ENCODE measurements around the gene TRAF3. TPM values are rescaled to one million over a fixed set of nuclear protein-coding genes. Genes with fewer than 3 reads are reported as not detected.
"Not testable (repeated sequence)": the region's sequence is repeated elsewhere in the genome, so short reads cannot be mapped to it uniquely, and the experiment has no call there.

TRAF3 gene
- total RNA-seq, 1 donor from 2014 or later, result 26.3 TPM

DNA sequence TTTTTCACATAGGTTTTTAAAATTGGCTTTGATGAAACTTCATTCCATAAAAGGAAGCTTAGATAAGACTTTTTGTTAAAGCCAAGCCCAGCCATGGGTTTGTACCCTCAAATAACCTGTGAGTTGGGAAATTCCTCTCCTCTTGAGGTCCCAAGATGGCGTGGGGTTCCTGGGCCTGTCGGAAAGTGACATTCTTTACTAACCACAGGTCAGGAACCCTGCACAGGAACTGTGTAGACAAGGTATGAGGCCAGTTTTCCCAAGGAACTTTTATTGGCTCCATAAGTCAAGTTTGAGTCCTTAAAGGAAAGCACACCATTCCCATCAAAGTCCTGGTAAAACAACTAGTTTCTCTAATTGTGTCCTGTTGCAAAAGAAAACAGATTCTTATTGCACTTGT lies 80.2 kb downstream of the TRAF3 start:
- Mint-ChIP-seq H3K27ac (no peak overlapping the region), H3K9me3 (ENCODE audit: low read depth) (peaks cover 26% of the 10 kb centered on the region), H3K36me3 (ENCODE audit: insufficient read depth) (peaks cover 40% of the 10 kb centered on the region), H3K27me3 (no peaks in the 10 kb centered on the region), H3K4me3 (ENCODE audit: low read depth) (no peak overlapping the region), H3K4me1 (ENCODE audit: low read depth) (no peaks in the 10 kb centered on the region)
- DNase-seq (ENCODE audit: low spot score, unreplicated experiment), result no peak
- TF ChIP-seq, protein P1, sequence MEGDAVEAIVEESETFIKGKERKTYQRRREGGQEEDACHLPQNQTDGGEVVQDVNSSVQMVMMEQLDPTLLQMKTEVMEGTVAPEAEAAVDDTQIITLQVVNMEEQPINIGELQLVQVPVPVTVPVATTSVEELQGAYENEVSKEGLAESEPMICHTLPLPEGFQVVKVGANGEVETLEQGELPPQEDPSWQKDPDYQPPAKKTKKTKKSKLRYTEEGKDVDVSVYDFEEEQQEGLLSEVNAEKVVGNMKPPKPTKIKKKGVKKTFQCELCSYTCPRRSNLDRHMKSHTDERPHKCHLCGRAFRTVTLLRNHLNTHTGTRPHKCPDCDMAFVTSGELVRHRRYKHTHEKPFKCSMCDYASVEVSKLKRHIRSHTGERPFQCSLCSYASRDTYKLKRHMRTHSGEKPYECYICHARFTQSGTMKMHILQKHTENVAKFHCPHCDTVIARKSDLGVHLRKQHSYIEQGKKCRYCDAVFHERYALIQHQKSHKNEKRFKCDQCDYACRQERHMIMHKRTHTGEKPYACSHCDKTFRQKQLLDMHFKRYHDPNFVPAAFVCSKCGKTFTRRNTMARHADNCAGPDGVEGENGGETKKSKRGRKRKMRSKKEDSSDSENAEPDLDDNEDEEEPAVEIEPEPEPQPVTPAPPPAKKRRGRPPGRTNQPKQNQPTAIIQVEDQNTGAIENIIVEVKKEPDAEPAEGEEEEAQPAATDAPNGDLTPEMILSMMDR (IDR thresholded peaks at IDR 0.05; ENCODE audit: unreplicated experiment), result no peak

DNA sequence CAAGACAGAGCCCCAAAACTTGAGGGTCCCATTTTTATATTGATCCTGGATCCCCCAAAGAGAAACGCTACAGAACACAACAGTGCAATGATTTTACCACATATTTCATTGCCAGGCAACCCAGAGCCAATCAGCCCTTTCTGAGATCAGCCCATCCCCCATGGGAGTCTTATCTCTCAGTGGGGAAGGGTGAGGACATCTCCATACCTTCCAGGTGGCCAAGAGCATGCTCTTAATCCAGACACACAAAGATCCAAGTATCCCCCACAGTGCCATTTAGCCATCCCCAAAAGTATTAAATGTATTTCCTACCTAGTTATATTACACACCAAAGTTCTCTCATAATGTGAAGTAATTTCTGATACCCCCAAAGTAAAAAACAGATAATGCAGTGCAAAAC lies 82.7 kb downstream of the TRAF3 start:
- Mint-ChIP-seq H3K4me3 (ENCODE audit: low read depth) (no peak overlapping the region), H3K9me3 (ENCODE audit: low read depth) (peaks cover 30% of the 10 kb centered on the region), H3K27ac (no peak overlapping the region), H3K27me3 (no peaks in the 10 kb centered on the region), H3K4me1 (ENCODE audit: low read depth) (peaks cover 1% of the 10 kb centered on the region), H3K36me3 (ENCODE audit: insufficient read depth) (peaks cover 37% of the 10 kb centered on the region)
- DNase-seq (ENCODE audit: low spot score, unreplicated experiment), result no peak
- TF ChIP-seq, protein P1 (IDR thresholded peaks at IDR 0.05; ENCODE audit: unreplicated experiment), result no peak

DNA sequence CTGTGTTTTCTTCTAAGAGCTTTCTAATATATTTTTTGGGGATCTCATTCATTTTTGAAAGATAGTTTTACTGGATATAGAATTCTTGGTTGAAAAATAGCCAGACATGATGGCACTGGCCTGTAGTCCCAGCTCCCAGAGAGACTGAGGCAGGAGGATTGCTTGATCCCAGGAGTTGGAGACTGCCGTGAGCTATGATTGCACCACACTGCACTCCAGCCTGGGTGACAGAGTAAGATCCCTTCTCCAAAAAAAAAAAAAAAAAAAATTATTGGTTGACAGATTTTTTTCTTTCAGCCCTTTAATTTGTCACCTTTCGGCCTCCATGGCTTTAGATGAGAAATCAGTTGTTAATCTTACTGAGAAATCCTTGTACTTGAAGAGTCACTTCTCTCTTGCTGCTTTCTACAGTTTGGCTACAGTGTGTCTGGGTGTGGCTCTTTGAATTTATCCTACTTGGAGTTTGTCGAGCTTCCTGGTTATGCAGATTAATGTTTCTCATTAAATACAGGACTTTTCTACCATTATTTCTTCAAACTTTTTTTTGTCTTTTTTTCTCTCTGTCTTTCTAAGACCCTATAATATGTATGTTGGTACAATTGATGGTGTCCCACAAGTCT lies 85.0 kb downstream of the TRAF3 start:
- Mint-ChIP-seq H3K27ac (no peak overlapping the region), H3K9me3 (ENCODE audit: low read depth) (peaks cover 25% of the 10 kb centered on the region), H3K27me3 (no peaks in the 10 kb centered on the region), H3K4me1 (ENCODE audit: low read depth) (peaks cover 2% of the 10 kb centered on the region), H3K36me3 (ENCODE audit: insufficient read depth) (peaks cover 28% of the 10 kb centered on the region), H3K4me3 (ENCODE audit: low read depth) (no peak overlapping the region)
- DNase-seq (ENCODE audit: low spot score, unreplicated experiment), result no peak
- TF ChIP-seq, protein P1 (IDR thresholded peaks at IDR 0.05; ENCODE audit: unreplicated experiment), result no peak

DNA sequence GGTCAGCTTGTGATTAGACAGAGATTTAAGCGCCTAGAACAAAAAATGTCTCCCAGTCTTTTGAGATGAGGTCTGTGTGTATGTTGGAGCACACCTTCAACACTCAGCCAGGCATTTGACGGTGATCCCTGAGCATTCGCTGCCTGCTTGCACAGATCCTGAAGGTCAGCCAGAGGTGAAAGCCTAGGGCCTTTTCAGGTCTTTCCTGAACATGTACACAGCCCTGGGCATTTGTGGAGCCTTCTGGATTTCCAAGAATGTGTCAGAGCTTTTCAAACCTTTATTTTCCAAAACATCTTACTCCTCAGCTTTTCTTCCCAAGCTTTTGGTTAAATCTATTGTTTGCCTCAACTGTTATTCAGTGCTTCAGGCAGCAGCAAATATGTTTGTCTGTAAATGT lies 86.1 kb downstream of the TRAF3 start:
- Mint-ChIP-seq H3K9me3 (ENCODE audit: low read depth) (peaks cover 23% of the 10 kb centered on the region), H3K4me1 (ENCODE audit: low read depth) (peaks cover 9% of the 10 kb centered on the region), H3K27me3 (no peaks in the 10 kb centered on the region), H3K4me3 (ENCODE audit: low read depth) (no peak overlapping the region), H3K36me3 (ENCODE audit: insufficient read depth) (peaks cover 22% of the 10 kb centered on the region), H3K27ac (no peak overlapping the region)
- DNase-seq (ENCODE audit: low spot score, unreplicated experiment), result no peak
- TF ChIP-seq, protein P1 (IDR thresholded peaks at IDR 0.05; ENCODE audit: unreplicated experiment), result no peak

DNA sequence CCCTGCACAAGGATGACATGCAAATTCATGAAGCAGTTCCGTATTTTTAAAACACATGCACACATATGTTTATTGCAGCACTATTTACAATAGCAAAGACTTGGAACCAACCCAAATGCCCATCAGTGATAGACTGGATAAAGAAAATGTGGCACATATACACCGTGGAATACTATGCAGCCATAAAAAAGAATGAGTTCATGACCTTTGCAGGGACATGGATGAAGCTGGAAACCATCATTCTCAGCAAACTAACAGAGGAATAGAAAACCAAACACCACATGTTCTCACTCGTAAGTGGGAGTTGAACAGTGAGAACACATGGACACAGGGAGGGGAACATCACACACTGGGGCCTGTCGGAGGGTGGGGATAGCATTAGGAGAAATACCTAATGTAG lies 88.7 kb downstream of the TRAF3 start:
- not testable (repeated sequence) for H3K4me3 Mint-ChIP-seq (ENCODE audit: low read depth); H3K9me3 Mint-ChIP-seq (ENCODE audit: low read depth); DNase-seq (ENCODE audit: low spot score, unreplicated experiment); H3K27me3 Mint-ChIP-seq
- Mint-ChIP-seq H3K36me3 (ENCODE audit: insufficient read depth) (peaks cover 12% of the 10 kb centered on the region), H3K27ac (peak overlapping the region; percentile 74), H3K4me1 (ENCODE audit: low read depth) (peaks cover 12% of the 10 kb centered on the region)
